ENCODE results near the gene LCN6. TPM values are rescaled to one million over a fixed set of nuclear protein-coding genes. Genes with fewer than 3 reads are reported as not detected.

The LCN6 gene
- total RNA-seq, 1 experiment from 2014 or later: not detected

DNA sequence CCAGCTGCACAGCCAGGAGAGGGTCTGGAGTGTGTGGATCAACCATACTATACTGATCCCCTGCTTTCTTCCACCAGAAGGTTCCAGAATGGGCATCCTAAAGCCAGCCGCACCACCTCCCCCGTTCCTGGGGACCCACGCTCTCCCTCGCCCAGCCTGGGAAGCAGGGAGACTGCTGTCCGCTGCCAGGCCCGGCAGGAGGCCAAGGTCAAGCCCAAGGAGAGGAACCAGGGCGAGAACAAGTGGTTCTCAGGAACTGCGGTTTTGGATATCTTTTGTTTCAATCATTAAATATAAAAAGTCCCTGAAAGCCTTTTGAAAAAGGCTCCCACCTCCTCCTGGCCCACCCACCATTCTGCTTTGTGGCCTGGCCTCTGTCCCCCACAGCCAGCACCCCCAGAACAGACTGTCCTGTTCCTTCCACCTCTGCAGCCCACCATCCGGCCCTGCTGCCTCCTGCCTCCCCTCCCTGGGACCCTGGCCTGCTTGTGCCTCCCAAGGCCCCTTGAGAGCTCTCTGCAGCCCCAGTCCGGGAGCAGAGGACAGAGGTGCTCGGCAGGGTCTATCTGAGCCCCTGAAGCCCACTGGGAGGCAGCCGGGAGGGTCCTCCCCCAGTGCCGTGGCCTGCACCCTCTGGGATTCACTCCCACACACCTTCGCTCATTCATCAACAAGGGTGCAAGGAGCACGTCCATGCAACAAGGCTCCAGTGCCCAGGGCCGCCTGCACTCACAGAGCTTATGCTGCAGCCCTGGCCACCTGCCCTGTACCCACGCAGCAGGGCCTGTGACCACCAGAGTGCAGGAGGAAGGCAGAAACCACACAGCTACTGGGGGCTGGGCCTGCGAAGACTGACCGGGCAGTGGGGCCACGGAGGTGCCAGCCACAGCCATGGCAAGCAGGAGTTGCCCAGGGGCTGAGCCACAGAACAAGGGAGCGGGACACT lies 614 bp upstream of the LCN6 start:
- peaks cover 13% of the 10 kb centered on the region for H3K9me3 ChIP-seq
- Mint-ChIP-seq H3K27ac (ENCODE audit: unreplicated experiment) (no peak overlapping the region), H3K4me1 (ENCODE audit: low read depth, unreplicated experiment) (no peaks in the 10 kb centered on the region), H3K27me3 (ENCODE audit: insufficient read depth, unreplicated experiment) (no peaks in the 10 kb centered on the region), H3K9me3 (ENCODE audit: unreplicated experiment) (peaks cover 28% of the 10 kb centered on the region), H3K4me3 (ENCODE audit: unreplicated experiment) (no peak overlapping the region), H3K36me3 (ENCODE audit: insufficient read depth, unreplicated experiment) (no peaks in the 10 kb centered on the region)
- ChIA-PET CTCF (no interaction called here), POLR2A (no interaction called here)
- no peak for DNase-seq
- no peak overlapping the region for H3K4me3 ChIP-seq (ENCODE audit: low read depth, low read length)
- no peaks in the 10 kb centered on the region for H3K27me3 ChIP-seq (replicated peaks; ENCODE audit: control insufficient read depth, insufficient read depth, low read length)
- intact Hi-C loops (cut with micrococcal nuclease; ENCODE audit: unreplicated experiment): no loop called here
- H3K36me3 ChIP-seq (ENCODE audit: control insufficient read depth, insufficient read depth, low read length): no peaks in the 10 kb centered on the region
- no peaks in the 10 kb centered on the region for H3K4me1 ChIP-seq
- no TSS peak for BruUV-seq (replicated peaks)
- TF ChIP-seq, protein P1, sequence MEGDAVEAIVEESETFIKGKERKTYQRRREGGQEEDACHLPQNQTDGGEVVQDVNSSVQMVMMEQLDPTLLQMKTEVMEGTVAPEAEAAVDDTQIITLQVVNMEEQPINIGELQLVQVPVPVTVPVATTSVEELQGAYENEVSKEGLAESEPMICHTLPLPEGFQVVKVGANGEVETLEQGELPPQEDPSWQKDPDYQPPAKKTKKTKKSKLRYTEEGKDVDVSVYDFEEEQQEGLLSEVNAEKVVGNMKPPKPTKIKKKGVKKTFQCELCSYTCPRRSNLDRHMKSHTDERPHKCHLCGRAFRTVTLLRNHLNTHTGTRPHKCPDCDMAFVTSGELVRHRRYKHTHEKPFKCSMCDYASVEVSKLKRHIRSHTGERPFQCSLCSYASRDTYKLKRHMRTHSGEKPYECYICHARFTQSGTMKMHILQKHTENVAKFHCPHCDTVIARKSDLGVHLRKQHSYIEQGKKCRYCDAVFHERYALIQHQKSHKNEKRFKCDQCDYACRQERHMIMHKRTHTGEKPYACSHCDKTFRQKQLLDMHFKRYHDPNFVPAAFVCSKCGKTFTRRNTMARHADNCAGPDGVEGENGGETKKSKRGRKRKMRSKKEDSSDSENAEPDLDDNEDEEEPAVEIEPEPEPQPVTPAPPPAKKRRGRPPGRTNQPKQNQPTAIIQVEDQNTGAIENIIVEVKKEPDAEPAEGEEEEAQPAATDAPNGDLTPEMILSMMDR (IDR thresholded peaks at IDR 0.05; ENCODE audit: insufficient read depth in 1 of 2, low read depth in 1 of 2, low read length in 1 of 2, severe bottlenecking in 1 of 2, unreplicated experiment in 1 of 2): no peak

GRCh38 chr9:136747161-136748060 lies 914 bp downstream of the LCN6 start:
- H3K4me3 ChIP-seq (ENCODE audit: low read depth, low read length): no peak overlapping the region
- H3K9me3 Mint-ChIP-seq (ENCODE audit: unreplicated experiment): peaks cover 21% of the 10 kb centered on the region
- ChIA-PET POLR2A (no interaction called here), CTCF (no interaction called here)
- H3K4me1 ChIP-seq: no peaks in the 10 kb centered on the region
- peaks cover 10% of the 10 kb centered on the region for H3K9me3 ChIP-seq
- TF ChIP-seq, protein P1 (IDR thresholded peaks at IDR 0.05; ENCODE audit: insufficient read depth in 1 of 2, low read depth in 1 of 2, low read length in 1 of 2, severe bottlenecking in 1 of 2, unreplicated experiment in 1 of 2): no peak
- H3K4me1 Mint-ChIP-seq (ENCODE audit: low read depth, unreplicated experiment): no peaks in the 10 kb centered on the region
- no peaks in the 10 kb centered on the region for H3K27me3 ChIP-seq (replicated peaks; ENCODE audit: control insufficient read depth, insufficient read depth, low read length)
- no peak for DNase-seq
- H3K27ac Mint-ChIP-seq (ENCODE audit: unreplicated experiment): no peak overlapping the region
- intact Hi-C loops (cut with micrococcal nuclease; ENCODE audit: unreplicated experiment): no loop called here
- H3K4me3 Mint-ChIP-seq (ENCODE audit: unreplicated experiment): no peak overlapping the region
- no peaks in the 10 kb centered on the region for H3K36me3 ChIP-seq (ENCODE audit: control insufficient read depth, insufficient read depth, low read length)
- BruUV-seq (replicated peaks): no TSS peak
- no peaks in the 10 kb centered on the region for H3K27me3 Mint-ChIP-seq (ENCODE audit: insufficient read depth, unreplicated experiment)
- no peaks in the 10 kb centered on the region for H3K36me3 Mint-ChIP-seq (ENCODE audit: insufficient read depth, unreplicated experiment)

GRCh38 chr9:136746621-136747020 lies 1.7 kb downstream of the LCN6 start:
- Histone ChIP-seq H3K9me3 (peaks cover 2% of the 10 kb centered on the region), H3K36me3 (ENCODE audit: control insufficient read depth, insufficient read depth, low read length) (no peaks in the 10 kb centered on the region), H3K4me3 (ENCODE audit: low read depth, low read length) (no peak overlapping the region), H3K4me1 (no peaks in the 10 kb centered on the region), H3K27me3 (replicated peaks; ENCODE audit: control insufficient read depth, insufficient read depth, low read length) (no peaks in the 10 kb centered on the region)
- no peaks in the 10 kb centered on the region for H3K27me3 Mint-ChIP-seq (ENCODE audit: insufficient read depth, unreplicated experiment)
- no peak overlapping the region for H3K27ac Mint-ChIP-seq (ENCODE audit: unreplicated experiment)
- ChIA-PET CTCF (no interaction called here), POLR2A (no interaction called here)
- H3K9me3 Mint-ChIP-seq (ENCODE audit: unreplicated experiment): peaks cover 13% of the 10 kb centered on the region
- intact Hi-C loops (cut with micrococcal nuclease; ENCODE audit: unreplicated experiment): no loop called here
- TF ChIP-seq, protein P1 (IDR thresholded peaks at IDR 0.05; ENCODE audit: insufficient read depth in 1 of 2, low read depth in 1 of 2, low read length in 1 of 2, severe bottlenecking in 1 of 2, unreplicated experiment in 1 of 2): no peak
- H3K4me3 Mint-ChIP-seq (ENCODE audit: unreplicated experiment): no peak overlapping the region
- no peaks in the 10 kb centered on the region for H3K36me3 Mint-ChIP-seq (ENCODE audit: insufficient read depth, unreplicated experiment)
- BruUV-seq (replicated peaks): no TSS peak
- no peak for DNase-seq
- H3K4me1 Mint-ChIP-seq (ENCODE audit: low read depth, unreplicated experiment): no peaks in the 10 kb centered on the region
